HG02938 (cell line): ENCODE measurements around the gene WDR48.
A peak's percentile ranks its signal among the peaks of the same experiment; 100 is the strongest.
"Not testable (repeated sequence)": the region's sequence is repeated elsewhere in the genome, so short reads cannot be mapped to it uniquely, and the experiment has no call there.

Experiments used
- ATAC-seq: cut with Tn5 transposase; IDR thresholded peaks from one replicate; pipeline ENCODE4 v1.9.1; 2021; ENCODE audit warnings: mild to moderate bottlenecking, moderate library complexity; ENCODE audit not compliant: unreplicated experiment

The WDR48 gene

GRCh38 chr3:39051649-39052561 is at the start of gene WDR48, which contains the start of gene SCN11A:
TSS of gene WDR48 (plus strand) at chr3:39052016. CDS start at chr3:39052026, 10 bp downstream.
TSS of gene SCN11A (minus strand) at chr3:39051944. CDS start at chr3:38950362, 101,582 bp downstream.
- ATAC-seq: peak; percentile 98

- no peak for ATAC-seq
Observed at GRCh38 chr3:39005295-39005694, 46.5 kb upstream of the WDR48 start.

- no peak for ATAC-seq
Observed at GRCh38 chr3:39011191-39011736, 40.6 kb upstream of the WDR48 start.

GRCh38 chr3:39013289-39013688 is 38.5 kb upstream of the WDR48 start:
- ATAC-seq: no peak

GRCh38 chr3:39013921-39014509 is 37.8 kb upstream of the WDR48 start:
- no peak for ATAC-seq

- no peak for ATAC-seq
Observed at GRCh38 chr3:39015418-39015817, 36.4 kb upstream of the WDR48 start.

- no peak for ATAC-seq
Observed at GRCh38 chr3:39019299-39019698, 32.5 kb upstream of the WDR48 start.

GRCh38 chr3:39021029-39021428 is 30.8 kb upstream of the WDR48 start:
- ATAC-seq: peak; percentile 76

GRCh38 chr3:39021465-39022285 is 30.1 kb upstream of the WDR48 start:
- ATAC-seq: no peak

GRCh38 chr3:39022286-39022630 is 29.6 kb upstream of the WDR48 start:
- no peak for ATAC-seq

GRCh38 chr3:39024497-39024896 is 27.3 kb upstream of the WDR48 start:
- ATAC-seq: no peak

- no peak for ATAC-seq
Observed at GRCh38 chr3:39025222-39025970, 26.4 kb upstream of the WDR48 start.

GRCh38 chr3:39028546-39028945 is 23.3 kb upstream of the WDR48 start:
- ATAC-seq: no peak

GRCh38 chr3:39029556-39029955 is 22.3 kb upstream of the WDR48 start:
- no peak for ATAC-seq

- ATAC-seq: no peak
Observed at GRCh38 chr3:39038165-39038564, 13.7 kb upstream of the WDR48 start.

- no peak for ATAC-seq
Observed at GRCh38 chr3:39050029-39050428, 1.8 kb upstream of the WDR48 start.

- ATAC-seq: no peak
Observed at GRCh38 chr3:39052583-39052982, 767 bp downstream of the WDR48 start.

- no peak for ATAC-seq
Observed at GRCh38 chr3:39053696-39054095, 1.9 kb downstream of the WDR48 start.

- ATAC-seq: no peak
Observed at GRCh38 chr3:39056151-39056550, 4.3 kb downstream of the WDR48 start.

- ATAC-seq: not testable (repeated sequence)
Observed at GRCh38 chr3:39061228-39061627, 9.4 kb downstream of the WDR48 start.
